ENCODE results near the gene AHRR. TPM values are rescaled to one million over a fixed set of nuclear protein-coding genes. Genes with fewer than 3 reads are reported as not detected.

The AHRR gene
- total and polyA plus RNA-seq, 10 of the 15 experiments (the other 5 are each of a cell fraction or from before 2014, with no cell fraction given), result 0.90 to 35.2 (median 19.2) TPM

DNA sequence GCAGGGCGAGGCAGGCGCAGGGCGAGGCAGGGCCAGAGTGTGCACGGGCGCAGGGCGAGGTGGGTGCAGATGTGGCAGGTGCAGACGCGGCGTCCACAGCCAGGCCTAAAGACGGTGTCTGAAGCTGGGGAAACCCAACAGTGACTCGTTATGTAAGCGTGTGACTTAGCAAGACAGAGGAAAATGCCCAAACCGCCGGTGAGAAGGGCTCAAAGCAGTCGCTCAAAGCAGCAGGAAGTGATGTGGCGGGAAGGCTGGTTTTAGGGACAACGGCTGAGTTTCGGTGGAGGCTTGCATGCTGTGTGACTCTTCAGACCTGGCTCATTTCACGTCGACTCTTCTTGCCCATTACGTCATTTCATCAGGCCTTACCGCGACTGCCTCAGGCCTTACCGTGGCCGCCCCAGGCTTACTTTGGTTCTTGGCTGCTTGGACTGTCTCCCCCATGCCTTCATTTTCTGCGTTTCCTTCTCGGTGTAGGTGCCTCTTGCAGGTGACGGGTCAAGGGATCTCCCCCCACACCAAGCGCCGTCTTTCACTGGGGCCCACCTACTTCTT lies 71.0 kb downstream of the AHRR start (continued):
- TF ChIP-seq MEF2A (IDR thresholded peaks at IDR 0.05; ENCODE audit: insufficient read depth, low read depth, low read length), result peak; percentile 65; the same call in 1 of the 2 replicates
- TF ChIP-seq SUPT20H (IDR thresholded peaks at IDR 0.05; ENCODE audit: borderline replicate concordance, control insufficient read depth, low read depth, low read length), result no peak
- peak; percentile 86; the same call in 1 of the 2 replicates for TF ChIP-seq FOXM1 (IDR thresholded peaks at IDR 0.05; ENCODE audit: low read depth, low read length)
- no peak for TF ChIP-seq HDAC2 (IDR thresholded peaks at IDR 0.05)
- peak; percentile 49; the same call in 1 of the 2 replicates for TF ChIP-seq CHD2 (IDR thresholded peaks at IDR 0.05; ENCODE audit: borderline replicate concordance, low read depth, low read length)
- TF ChIP-seq, protein P1, sequence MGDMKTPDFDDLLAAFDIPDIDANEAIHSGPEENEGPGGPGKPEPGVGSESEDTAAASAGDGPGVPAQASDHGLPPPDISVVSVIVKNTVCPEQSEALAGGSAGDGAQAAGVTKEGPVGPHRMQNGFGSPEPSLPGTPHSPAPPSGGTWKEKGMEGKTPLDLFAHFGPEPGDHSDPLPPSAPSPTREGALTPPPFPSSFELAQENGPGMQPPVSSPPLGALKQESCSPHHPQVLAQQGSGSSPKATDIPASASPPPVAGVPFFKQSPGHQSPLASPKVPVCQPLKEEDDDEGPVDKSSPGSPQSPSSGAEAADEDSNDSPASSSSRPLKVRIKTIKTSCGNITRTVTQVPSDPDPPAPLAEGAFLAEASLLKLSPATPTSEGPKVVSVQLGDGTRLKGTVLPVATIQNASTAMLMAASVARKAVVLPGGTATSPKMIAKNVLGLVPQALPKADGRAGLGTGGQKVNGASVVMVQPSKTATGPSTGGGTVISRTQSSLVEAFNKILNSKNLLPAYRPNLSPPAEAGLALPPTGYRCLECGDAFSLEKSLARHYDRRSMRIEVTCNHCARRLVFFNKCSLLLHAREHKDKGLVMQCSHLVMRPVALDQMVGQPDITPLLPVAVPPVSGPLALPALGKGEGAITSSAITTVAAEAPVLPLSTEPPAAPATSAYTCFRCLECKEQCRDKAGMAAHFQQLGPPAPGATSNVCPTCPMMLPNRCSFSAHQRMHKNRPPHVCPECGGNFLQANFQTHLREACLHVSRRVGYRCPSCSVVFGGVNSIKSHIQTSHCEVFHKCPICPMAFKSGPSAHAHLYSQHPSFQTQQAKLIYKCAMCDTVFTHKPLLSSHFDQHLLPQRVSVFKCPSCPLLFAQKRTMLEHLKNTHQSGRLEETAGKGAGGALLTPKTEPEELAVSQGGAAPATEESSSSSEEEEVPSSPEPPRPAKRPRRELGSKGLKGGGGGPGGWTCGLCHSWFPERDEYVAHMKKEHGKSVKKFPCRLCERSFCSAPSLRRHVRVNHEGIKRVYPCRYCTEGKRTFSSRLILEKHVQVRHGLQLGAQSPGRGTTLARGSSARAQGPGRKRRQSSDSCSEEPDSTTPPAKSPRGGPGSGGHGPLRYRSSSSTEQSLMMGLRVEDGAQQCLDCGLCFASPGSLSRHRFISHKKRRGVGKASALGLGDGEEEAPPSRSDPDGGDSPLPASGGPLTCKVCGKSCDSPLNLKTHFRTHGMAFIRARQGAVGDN (IDR thresholded peaks at IDR 0.05), result peak; percentile 100
- TF ChIP-seq BACH1 (IDR thresholded peaks at IDR 0.05; ENCODE audit: borderline replicate concordance), result peak; percentile 79; the same call in 1 of the 2 replicates
- TF ChIP-seq BHLHE40 (IDR thresholded peaks at IDR 0.05; ENCODE audit: borderline replicate concordance in 1 of 2, low read depth in 2 of 2, low read length in 1 of 2), result peak; percentile 51 to 91
- peak; percentile 84 for TF ChIP-seq POU2F2 (IDR thresholded peaks at IDR 0.05; ENCODE audit: borderline replicate concordance, low read depth, low read length)
- TF ChIP-seq, protein P2, sequence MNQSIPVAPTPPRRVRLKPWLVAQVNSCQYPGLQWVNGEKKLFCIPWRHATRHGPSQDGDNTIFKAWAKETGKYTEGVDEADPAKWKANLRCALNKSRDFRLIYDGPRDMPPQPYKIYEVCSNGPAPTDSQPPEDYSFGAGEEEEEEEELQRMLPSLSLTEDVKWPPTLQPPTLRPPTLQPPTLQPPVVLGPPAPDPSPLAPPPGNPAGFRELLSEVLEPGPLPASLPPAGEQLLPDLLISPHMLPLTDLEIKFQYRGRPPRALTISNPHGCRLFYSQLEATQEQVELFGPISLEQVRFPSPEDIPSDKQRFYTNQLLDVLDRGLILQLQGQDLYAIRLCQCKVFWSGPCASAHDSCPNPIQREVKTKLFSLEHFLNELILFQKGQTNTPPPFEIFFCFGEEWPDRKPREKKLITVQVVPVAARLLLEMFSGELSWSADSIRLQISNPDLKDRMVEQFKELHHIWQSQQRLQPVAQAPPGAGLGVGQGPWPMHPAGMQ (IDR thresholded peaks at IDR 0.05; ENCODE audit: borderline replicate concordance), result no peak
- peak; percentile 98 for TF ChIP-seq NBN (IDR thresholded peaks at IDR 0.05)
- TF ChIP-seq, protein P3, sequence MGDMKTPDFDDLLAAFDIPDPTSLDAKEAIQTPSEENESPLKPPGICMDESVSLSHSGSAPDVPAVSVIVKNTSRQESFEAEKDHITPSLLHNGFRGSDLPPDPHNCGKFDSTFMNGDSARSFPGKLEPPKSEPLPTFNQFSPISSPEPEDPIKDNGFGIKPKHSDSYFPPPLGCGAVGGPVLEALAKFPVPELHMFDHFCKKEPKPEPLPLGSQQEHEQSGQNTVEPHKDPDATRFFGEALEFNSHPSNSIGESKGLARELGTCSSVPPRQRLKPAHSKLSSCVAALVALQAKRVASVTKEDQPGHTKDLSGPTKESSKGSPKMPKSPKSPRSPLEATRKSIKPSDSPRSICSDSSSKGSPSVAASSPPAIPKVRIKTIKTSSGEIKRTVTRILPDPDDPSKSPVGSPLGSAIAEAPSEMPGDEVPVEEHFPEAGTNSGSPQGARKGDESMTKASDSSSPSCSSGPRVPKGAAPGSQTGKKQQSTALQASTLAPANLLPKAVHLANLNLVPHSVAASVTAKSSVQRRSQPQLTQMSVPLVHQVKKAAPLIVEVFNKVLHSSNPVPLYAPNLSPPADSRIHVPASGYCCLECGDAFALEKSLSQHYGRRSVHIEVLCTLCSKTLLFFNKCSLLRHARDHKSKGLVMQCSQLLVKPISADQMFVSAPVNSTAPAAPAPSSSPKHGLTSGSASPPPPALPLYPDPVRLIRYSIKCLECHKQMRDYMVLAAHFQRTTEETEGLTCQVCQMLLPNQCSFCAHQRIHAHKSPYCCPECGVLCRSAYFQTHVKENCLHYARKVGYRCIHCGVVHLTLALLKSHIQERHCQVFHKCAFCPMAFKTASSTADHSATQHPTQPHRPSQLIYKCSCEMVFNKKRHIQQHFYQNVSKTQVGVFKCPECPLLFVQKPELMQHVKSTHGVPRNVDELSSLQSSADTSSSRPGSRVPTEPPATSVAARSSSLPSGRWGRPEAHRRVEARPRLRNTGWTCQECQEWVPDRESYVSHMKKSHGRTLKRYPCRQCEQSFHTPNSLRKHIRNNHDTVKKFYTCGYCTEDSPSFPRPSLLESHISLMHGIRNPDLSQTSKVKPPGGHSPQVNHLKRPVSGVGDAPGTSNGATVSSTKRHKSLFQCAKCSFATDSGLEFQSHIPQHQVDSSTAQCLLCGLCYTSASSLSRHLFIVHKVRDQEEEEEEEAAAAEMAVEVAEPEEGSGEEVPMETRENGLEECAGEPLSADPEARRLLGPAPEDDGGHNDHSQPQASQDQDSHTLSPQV (IDR thresholded peaks at IDR 0.05), result peak; percentile 62; the same call in 1 of the 2 replicates
- peak; percentile 81 to 82; a peak in 3 of 4 replicates for TF ChIP-seq EP300 (IDR thresholded peaks at IDR 0.05; ENCODE audit: borderline replicate concordance in 1 of 2, control insufficient read depth in 1 of 2, low read depth in 2 of 2, low read length in 2 of 2)
- TF ChIP-seq MYB (IDR thresholded peaks at IDR 0.05; ENCODE audit: borderline replicate concordance, low read depth, low read length), result peak; percentile 88; the same call in 1 of the 2 replicates
- peak; percentile 97 for TF ChIP-seq CREB1 (IDR thresholded peaks at IDR 0.05; ENCODE audit: low read depth)
- TF ChIP-seq GABPA (IDR thresholded peaks at IDR 0.05; ENCODE audit: low read depth), result peak; percentile 69; the same call in 1 of the 2 replicates
- TF ChIP-seq, protein P4, sequence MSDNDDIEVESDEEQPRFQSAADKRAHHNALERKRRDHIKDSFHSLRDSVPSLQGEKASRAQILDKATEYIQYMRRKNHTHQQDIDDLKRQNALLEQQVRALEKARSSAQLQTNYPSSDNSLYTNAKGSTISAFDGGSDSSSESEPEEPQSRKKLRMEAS (IDR thresholded peaks at IDR 0.05; ENCODE audit: low read depth, low read length), result peak; percentile 52
- TF ChIP-seq SRF (IDR thresholded peaks at IDR 0.05; ENCODE audit: low read depth in 2 of 2, low read length in 2 of 2), result no peak
- 0 out of 2 replicates have a peak, but pooled peaks have one; percentile 20 for TF ChIP-seq CBX5 (IDR thresholded peaks at IDR 0.05; ENCODE audit: low read depth)
- peak; percentile 78 for TF ChIP-seq MTA2 (IDR thresholded peaks at IDR 0.05; ENCODE audit: low read depth)

All from GM12878 (cell line).